SK-N-MC (cell line): Measurements from ENCODE around the gene NCCRP1.
"Not testable (repeated sequence)": the region's sequence is repeated elsewhere in the genome, so short reads cannot be mapped to it uniquely, and the experiment has no call there.

ENCODE experiments used
- DNase-seq: peaks from one replicate; pipeline ENCODE4 v3.0.0-alpha.2; 2011; ENCODE audit warnings: low read depth, low spot score
- H3K27ac ChIP-seq: fragments of 200-600 bp; sonication (generic); 2 replicates; pipeline ENCODE4 v1.5.1; 2016; ENCODE audit warnings: mixed run types
- H3K36me3 ChIP-seq: fragments of 200-600 bp; sonication (generic); 2 replicates; pipeline ENCODE4 v1.6.1; 2017; ENCODE audit warnings: antibody characterized with exemption, low read length, mixed read lengths; ENCODE audit not compliant: insufficient read depth
- H3K4me3 ChIP-seq: fragments of 200-600 bp; sonication (generic); 2 replicates; pipeline ENCODE4 v1.5.1; 2016
- H3K9ac ChIP-seq: fragments of 200-600 bp; sonication (generic); 2 replicates; pipeline ENCODE4 v1.8.0; 2017; ENCODE audit warnings: mixed run types, mixed read lengths; ENCODE audit not compliant: insufficient read length
- H3K9me3 ChIP-seq: fragments of 200-600 bp; sonication (generic); 2 replicates; pipeline ENCODE4 v1.6.1; 2017; ENCODE audit warnings: low read depth, mild to moderate bottlenecking, antibody characterized with exemption, low read length, moderate library complexity, mixed read lengths
- EZH2 ChIP-seq: fragments of 200-600 bp; sonication (generic); IDR thresholded peaks from one replicate; pipeline ENCODE4 v1.6.1; 2017; ENCODE audit warnings: antibody characterized with exemption
- FOXP2 ChIP-seq: optimal IDR thresholded peaks from 2 replicates; pipeline ENCODE3; 2011; ENCODE audit warnings: mild to moderate bottlenecking, moderate library complexity; ENCODE audit not compliant: insufficient read depth; ENCODE audit errors: extremely low read length, control extremely low read depth
- POLR2AphosphoS5 ChIP-seq: IDR thresholded peaks from 2 replicates; pipeline ENCODE4 v1.6.1; 2012; ENCODE audit warnings: mild to moderate bottlenecking, low read depth, low read length, borderline replicate concordance

The NCCRP1 gene

GRCh38 chr19:39207293-39207836, 10.6 kb downstream of the NCCRP1 start:
- Histone ChIP-seq H3K27ac (no peak overlapping the region), H3K9ac (no peak overlapping the region), H3K36me3 (no peaks in the 10 kb centered on the region), H3K4me3 (no peak overlapping the region), H3K9me3 (no peaks in the 10 kb centered on the region)
- TF ChIP-seq POLR2AphosphoS5, result no peak
- no peak for TF ChIP-seq EZH2
- TF ChIP-seq FOXP2, result no peak
- DNase-seq, result no peak

- no peak for TF ChIP-seq POLR2AphosphoS5
- H3K9ac ChIP-seq, result no peak overlapping the region
- no peak overlapping the region for H3K4me3 ChIP-seq
- H3K27ac ChIP-seq, result no peak overlapping the region
- H3K9me3 ChIP-seq, result no peaks in the 10 kb centered on the region
- no peak for DNase-seq
- H3K36me3 ChIP-seq, result no peaks in the 10 kb centered on the region
Observed at GRCh38 chr19:39208175-39208795, 11.5 kb downstream of the NCCRP1 start.

DNA sequence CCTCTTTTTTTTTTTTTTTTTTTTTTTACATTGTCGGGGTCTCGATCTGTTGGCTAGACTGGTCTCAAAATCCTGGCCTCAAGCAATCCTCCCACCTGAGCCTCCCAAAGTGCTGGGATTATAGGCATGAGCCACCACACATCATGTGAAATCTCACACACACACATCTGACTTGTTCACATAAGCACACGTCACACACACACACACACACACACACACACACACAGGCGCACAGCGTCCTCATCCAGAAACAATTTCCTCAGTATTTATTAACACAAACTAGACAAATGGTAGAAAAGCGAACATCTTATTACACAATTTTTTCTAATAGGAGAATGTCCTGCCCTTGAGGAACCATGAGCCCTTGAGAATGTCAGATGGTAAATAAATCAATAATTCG, 12.4 kb downstream of the NCCRP1 start:
- no peaks in the 10 kb centered on the region for H3K9me3 ChIP-seq
- no peak for DNase-seq
- no peak overlapping the region for H3K27ac ChIP-seq
- no peak overlapping the region for H3K4me3 ChIP-seq
- H3K36me3 ChIP-seq, result no peaks in the 10 kb centered on the region
- TF ChIP-seq EZH2 (no peak), POLR2AphosphoS5 (no peak), FOXP2 (no peak)
- H3K9ac ChIP-seq, result no peak overlapping the region

DNA sequence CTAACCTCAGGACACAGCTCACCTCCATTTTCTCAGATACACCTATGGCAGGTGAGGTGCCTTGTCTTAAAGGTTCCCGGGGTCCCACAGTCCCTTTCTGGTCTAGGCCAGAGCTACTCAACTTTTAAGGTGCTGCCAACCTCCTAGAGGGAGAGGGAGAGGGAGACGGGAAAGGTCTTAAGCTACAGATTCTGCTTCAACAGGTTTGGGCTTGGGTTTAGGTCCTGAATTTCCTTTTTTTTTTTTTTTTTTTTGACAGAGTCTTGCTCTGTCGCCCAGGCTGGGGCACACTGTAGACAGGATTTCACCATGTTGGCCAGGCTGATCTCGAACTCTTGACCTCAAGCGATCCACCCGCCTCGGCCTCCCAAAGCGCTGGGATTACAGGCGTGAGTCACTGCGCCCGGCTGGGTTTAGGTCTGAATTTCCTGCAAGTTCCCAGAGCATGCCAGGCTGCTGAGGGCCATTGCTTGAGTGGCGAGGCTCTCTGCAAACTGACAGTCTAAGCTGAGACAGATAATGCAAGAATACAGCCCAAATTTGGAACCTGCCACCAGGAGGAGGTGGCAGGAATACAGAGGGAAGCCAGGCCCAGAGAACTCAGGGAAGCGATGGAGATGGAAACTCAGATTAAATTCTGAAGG, 15.1 kb downstream of the NCCRP1 start:
- TF ChIP-seq POLR2AphosphoS5 (no peak), EZH2 (no peak), FOXP2 (no peak)
- no peak overlapping the region for H3K27ac ChIP-seq
- no peak overlapping the region for H3K9ac ChIP-seq
- no peak overlapping the region for H3K4me3 ChIP-seq
- DNase-seq, result no peak
- no peaks in the 10 kb centered on the region for H3K9me3 ChIP-seq
- H3K36me3 ChIP-seq, result no peaks in the 10 kb centered on the region

DNA sequence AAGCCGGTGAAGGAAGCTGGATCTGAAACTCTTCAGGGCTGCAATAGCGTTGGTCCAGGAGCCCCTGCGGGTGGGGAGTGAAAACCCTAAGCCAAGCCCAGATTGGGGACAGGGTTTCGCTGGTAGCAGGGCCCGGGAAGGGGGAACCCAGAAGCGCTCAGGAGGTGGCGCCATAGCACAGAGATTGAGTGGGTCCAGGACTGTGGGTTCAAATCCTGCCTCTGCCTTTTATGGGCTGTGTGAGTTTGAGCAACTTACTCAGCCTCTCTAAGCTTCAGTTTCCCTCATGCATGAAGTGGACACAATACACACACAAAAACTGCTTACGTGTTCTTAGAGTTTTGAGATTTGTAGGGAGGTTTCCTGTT, 15.6 kb downstream of the NCCRP1 start:
- Histone ChIP-seq H3K27ac (no peak overlapping the region), H3K4me3 (no peak overlapping the region), H3K9ac (no peak overlapping the region), H3K36me3 (no peaks in the 10 kb centered on the region), H3K9me3 (no peaks in the 10 kb centered on the region)
- TF ChIP-seq EZH2 (no peak), POLR2AphosphoS5 (no peak), FOXP2 (no peak)
- DNase-seq, result peak; percentile 6

DNA sequence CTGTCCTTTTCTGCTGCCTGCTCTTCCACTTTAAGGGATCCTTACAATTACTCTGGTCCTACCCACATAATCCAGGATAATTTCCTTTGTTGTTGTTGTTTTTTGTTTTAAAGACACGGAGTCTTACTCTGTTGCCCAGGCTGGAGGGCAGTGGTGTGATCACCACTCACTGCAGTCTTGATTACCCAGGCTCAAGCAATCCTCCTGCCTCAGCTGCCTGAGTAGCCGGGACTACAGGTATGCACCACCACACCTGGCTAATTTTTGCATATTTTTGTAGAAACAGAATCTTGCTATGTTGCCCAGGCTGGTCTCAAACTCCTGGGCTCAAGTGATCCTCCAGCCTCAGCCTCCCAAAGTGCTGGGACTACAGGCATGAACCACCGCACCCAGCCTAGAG, 18.6 kb downstream of the NCCRP1 start:
- not testable (repeated sequence) for H3K4me3 ChIP-seq, H3K9me3 ChIP-seq

DNA sequence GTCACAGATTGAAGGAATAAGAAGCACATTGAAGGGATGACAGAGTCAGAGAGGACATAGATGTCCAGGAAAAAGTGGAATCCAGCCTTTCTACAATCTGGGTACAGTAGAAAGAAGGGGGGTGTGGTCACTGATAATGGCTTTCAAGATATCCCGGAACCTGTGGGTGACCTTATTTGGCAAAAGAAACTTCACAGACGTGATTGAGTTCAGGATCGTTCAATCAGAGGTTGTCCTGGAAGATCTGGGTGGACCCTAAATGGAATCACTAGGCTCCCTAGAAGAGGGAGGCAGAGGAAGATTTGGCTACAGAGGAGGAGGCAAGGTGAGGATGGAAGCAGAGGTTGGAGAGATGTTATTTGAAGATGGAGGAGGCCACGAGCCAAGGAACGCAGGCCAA, 20.3 kb downstream of the NCCRP1 start:
- Histone ChIP-seq H3K4me3 (no peak overlapping the region), H3K27ac (no peak overlapping the region), H3K9me3 (no peaks in the 10 kb centered on the region), H3K9ac (no peak overlapping the region), H3K36me3 (no peaks in the 10 kb centered on the region)
- no peak for DNase-seq
- no peak for TF ChIP-seq POLR2AphosphoS5
- no peak for TF ChIP-seq FOXP2
- TF ChIP-seq EZH2, result no peak

More for the DNA sequence above, 18.6 kb downstream of the NCCRP1 start:
- H3K9ac ChIP-seq, H3K36me3 ChIP-seq, DNase-seq, H3K27ac ChIP-seq: not testable (repeated sequence)

DNA sequence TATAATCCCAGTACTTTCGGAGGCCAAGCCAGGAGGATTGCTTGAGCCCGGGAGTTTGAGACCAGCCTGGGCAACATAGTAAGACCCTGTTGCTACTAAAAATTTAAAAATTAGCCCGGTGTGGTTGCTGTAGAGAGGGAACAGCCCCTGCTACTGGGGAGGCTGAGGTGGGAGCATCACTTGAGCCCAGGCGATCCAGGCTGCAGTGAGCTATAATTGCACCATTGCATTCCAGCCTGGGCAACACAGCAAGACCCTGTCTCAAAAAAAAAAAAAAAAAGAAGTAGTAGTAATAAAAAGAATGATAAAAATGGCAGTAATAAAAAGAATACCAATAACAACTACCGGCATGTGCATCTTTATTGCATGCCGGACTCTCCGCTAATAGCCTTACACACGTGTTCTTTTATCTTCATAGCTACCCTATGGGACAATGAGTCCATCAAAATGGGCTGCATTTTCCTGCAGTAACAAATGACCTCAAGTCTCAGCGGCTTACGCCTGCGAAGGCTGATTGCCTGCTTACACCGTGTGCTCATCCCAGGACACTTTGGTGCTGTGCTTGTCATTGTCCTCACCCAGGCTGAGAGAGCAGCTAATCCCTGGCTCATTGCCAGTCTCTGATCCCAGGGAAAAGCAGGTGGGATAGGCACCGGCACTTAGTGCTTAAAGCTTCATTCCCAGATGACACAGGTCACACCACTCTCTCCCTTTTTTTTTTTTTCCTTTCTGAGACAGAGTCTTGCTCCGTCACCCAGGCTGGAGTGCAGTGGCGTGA, 21.7 kb downstream of the NCCRP1 start:
- no peak overlapping the region for H3K27ac ChIP-seq
- H3K36me3 ChIP-seq, result no peaks in the 10 kb centered on the region
- TF ChIP-seq FOXP2, result no peak
- no peak for TF ChIP-seq POLR2AphosphoS5
- no peak for TF ChIP-seq EZH2
- no peak overlapping the region for H3K4me3 ChIP-seq
- no peaks in the 10 kb centered on the region for H3K9me3 ChIP-seq
- DNase-seq, result no peak
- no peak overlapping the region for H3K9ac ChIP-seq

GRCh38 chr19:39219108-39219507, 22.3 kb downstream of the NCCRP1 start:
- DNase-seq, H3K4me3 ChIP-seq, H3K36me3 ChIP-seq, H3K9ac ChIP-seq, H3K9me3 ChIP-seq, H3K27ac ChIP-seq: not testable (repeated sequence)
